SK-N-SH treated with all-trans-retinoic acid at 6 μM for 48 hours (cell line): ENCODE results near the gene CFAP251.

ENCODE experiments used
- ATAC-seq: fragments of 200-7000 bp; cut with Tn5 transposase; 3 replicates; pipeline ENCODE4 v1.9.1; 2020; ENCODE audit warnings: mild to moderate bottlenecking, moderate library complexity
- ARNTL ChIP-seq: fragments of 450-650 bp; formaldehyde crosslinking; IDR thresholded peaks from 2 replicates; pipeline ENCODE4 v1.5.0; 2020; ENCODE audit warnings: low read depth, mild to moderate bottlenecking, moderate library complexity, borderline replicate concordance
- BACH2 ChIP-seq: fragments of 250-450 bp; sonication (Bioruptor Pico); IDR thresholded peaks from 2 replicates; pipeline ENCODE4 v1.9.0; 2021; ENCODE audit warnings: mild to moderate bottlenecking, borderline replicate concordance
- ESRRG ChIP-seq: fragments of 250-450 bp; sonication (Bioruptor Pico); IDR thresholded peaks from 2 replicates; pipeline ENCODE4 v1.6.1; 2021; ENCODE audit warnings: mild to moderate bottlenecking
- GLIS3 ChIP-seq: fragments of 250-450 bp; sonication (Bioruptor Pico); IDR thresholded peaks from 2 replicates; pipeline ENCODE4 v1.5.0; 2020; ENCODE audit warnings: mild to moderate bottlenecking, moderate library complexity
- ISL1 ChIP-seq: fragments of 250-450 bp; sonication (Bioruptor Pico); IDR thresholded peaks from 2 replicates; pipeline ENCODE4 v2.1.2; 2022; ENCODE audit warnings: mild to moderate bottlenecking, moderate library complexity
- OSR1 ChIP-seq: fragments of 250-450 bp; sonication (Bioruptor Pico); IDR thresholded peaks from 2 replicates; pipeline ENCODE4 v1.8.0; 2022; ENCODE audit warnings: moderate library complexity, mild to moderate bottlenecking, inconsistent platforms
- PPARA ChIP-seq: fragments of 250-450 bp; sonication (Bioruptor Pico); IDR thresholded peaks from 2 replicates; pipeline ENCODE4 v1.5.0; 2020; ENCODE audit warnings: mild to moderate bottlenecking, borderline replicate concordance
- SNAI2 ChIP-seq: fragments of 250-450 bp; sonication (Bioruptor Pico); IDR thresholded peaks from 2 replicates; pipeline ENCODE4 v1.5.0; 2020; ENCODE audit warnings: mild to moderate bottlenecking, moderate library complexity
- TOX ChIP-seq: fragments of 250-450 bp; sonication (Bioruptor Pico); IDR thresholded peaks from 2 replicates; pipeline ENCODE4 v1.8.0; 2021; ENCODE audit warnings: mild to moderate bottlenecking, moderate library complexity, borderline replicate concordance
- ZC3H10 ChIP-seq: fragments of 250-450 bp; sonication (Bioruptor Pico); IDR thresholded peaks from 2 replicates; pipeline ENCODE4 v1.5.1; 2021; ENCODE audit warnings: mild to moderate bottlenecking, moderate library complexity
- ZNF565 ChIP-seq: fragments of 450-650 bp; formaldehyde crosslinking; conservative IDR thresholded peaks from 2 replicates; pipeline ENCODE4 v1.5.0; 2020; ENCODE audit warnings: low read depth, mild to moderate bottlenecking, moderate library complexity
- ZNF70 ChIP-seq: fragments of 450-650 bp; formaldehyde crosslinking; IDR thresholded peaks from 2 replicates; pipeline ENCODE4 v1.5.0; 2020; ENCODE audit warnings: mild to moderate bottlenecking, moderate library complexity
- TF ChIP-seq, protein P1 (sequence below): fragments of 250-450 bp; sonication (Bioruptor Pico); IDR thresholded peaks from 2 replicates; pipeline ENCODE4 v1.5.1; 2020; ENCODE audit warnings: low read depth, mild to moderate bottlenecking, moderate library complexity
- TF ChIP-seq, protein P2 (sequence below): fragments of 250-450 bp; sonication (Bioruptor Pico); IDR thresholded peaks from 2 replicates; pipeline ENCODE4 v1.8.0; 2021; ENCODE audit warnings: low read depth, mild to moderate bottlenecking, moderate library complexity, borderline replicate concordance
- TF ChIP-seq, protein P3 (sequence below): fragments of 250-450 bp; sonication (Bioruptor Pico); IDR thresholded peaks from 2 replicates; pipeline ENCODE4 v1.8.0; 2020; ENCODE audit warnings: mild to moderate bottlenecking, moderate library complexity, borderline replicate concordance
- TF ChIP-seq, protein P4 (sequence below): fragments of 250-450 bp; sonication (Bioruptor Pico); IDR thresholded peaks from 2 replicates; pipeline ENCODE4 v1.5.0; 2020; ENCODE audit warnings: mild to moderate bottlenecking, moderate library complexity

Gene CFAP251

DNA sequence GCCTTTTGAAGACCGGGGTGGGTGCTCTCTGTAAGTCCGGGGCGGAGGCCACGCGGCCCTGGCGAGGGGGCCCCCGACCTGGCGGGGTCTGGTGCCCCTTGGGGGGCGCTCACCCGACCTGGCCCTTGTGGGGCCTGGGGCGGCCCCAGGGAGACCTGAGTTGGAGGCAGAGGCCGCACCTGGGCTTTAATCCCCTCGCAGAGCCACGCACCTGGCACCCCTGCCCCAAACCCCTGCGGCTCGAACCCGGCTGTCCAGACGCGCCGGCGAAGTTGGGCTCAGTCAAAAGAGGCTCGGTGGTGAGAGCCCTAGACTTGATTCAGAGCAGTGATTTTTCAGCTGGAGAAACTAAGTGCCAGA lies 267 bp downstream of the CFAP251 start (continued):
- TF ChIP-seq, protein P1, sequence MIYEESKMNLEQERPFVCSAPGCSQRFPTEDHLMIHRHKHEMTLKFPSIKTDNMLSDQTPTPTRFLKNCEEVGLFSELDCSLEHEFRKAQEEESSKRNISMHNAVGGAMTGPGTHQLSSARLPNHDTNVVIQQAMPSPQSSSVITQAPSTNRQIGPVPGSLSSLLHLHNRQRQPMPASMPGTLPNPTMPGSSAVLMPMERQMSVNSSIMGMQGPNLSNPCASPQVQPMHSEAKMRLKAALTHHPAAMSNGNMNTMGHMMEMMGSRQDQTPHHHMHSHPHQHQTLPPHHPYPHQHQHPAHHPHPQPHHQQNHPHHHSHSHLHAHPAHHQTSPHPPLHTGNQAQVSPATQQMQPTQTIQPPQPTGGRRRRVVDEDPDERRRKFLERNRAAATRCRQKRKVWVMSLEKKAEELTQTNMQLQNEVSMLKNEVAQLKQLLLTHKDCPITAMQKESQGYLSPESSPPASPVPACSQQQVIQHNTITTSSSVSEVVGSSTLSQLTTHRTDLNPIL (CRISPR knock-in tag): no peak
- TF ChIP-seq PPARA (CRISPR knock-in tag) (no peak), SNAI2 (CRISPR knock-in tag) (no peak), ZNF565 (CRISPR knock-in tag) (no peak)

DNA sequence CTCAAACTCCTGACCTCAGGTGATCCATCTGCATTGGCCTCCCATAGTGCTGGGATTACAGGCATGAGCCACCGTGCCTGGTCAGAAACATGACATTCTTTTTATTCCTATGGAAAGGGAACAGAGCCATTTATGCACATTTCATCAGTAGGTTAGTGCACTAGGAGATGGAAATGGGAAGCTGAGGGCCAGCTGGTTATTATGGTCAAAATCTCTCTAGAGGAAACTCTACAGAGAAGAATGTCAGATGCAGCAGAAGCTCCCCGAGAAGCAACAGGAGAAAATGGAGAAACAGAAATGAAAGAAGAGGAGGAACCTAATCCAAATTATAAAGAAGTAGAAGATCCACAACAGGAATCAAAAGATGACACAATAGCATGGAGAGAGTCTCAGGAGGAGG lies 2.7 kb downstream of the CFAP251 start:
- TF ChIP-seq GLIS3 (CRISPR knock-in tag) (no peak), SNAI2 (CRISPR knock-in tag) (no peak), BACH2 (CRISPR knock-in tag) (no peak), ZC3H10 (CRISPR knock-in tag) (no peak), ISL1 (CRISPR knock-in tag) (no peak), ARNTL (CRISPR knock-in tag) (no peak), OSR1 (CRISPR knock-in tag) (no peak), PPARA (CRISPR knock-in tag) (no peak), ZNF70 (CRISPR knock-in tag) (no peak), ESRRG (CRISPR knock-in tag) (no peak)
- TF ChIP-seq, protein P1 (CRISPR knock-in tag): no peak
- TF ChIP-seq, protein P2, sequence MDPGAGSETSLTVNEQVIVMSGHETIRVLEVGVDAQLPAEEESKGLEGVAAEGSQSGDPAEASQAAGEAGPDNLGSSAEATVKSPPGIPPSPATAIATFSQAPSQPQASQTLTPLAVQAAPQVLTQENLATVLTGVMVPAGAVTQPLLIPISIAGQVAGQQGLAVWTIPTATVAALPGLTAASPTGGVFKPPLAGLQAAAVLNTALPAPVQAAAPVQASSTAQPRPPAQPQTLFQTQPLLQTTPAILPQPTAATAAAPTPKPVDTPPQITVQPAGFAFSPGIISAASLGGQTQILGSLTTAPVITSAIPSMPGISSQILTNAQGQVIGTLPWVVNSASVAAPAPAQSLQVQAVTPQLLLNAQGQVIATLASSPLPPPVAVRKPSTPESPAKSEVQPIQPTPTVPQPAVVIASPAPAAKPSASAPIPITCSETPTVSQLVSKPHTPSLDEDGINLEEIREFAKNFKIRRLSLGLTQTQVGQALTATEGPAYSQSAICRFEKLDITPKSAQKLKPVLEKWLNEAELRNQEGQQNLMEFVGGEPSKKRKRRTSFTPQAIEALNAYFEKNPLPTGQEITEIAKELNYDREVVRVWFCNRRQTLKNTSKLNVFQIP (CRISPR knock-in tag): no peak
- TF ChIP-seq, protein P3, sequence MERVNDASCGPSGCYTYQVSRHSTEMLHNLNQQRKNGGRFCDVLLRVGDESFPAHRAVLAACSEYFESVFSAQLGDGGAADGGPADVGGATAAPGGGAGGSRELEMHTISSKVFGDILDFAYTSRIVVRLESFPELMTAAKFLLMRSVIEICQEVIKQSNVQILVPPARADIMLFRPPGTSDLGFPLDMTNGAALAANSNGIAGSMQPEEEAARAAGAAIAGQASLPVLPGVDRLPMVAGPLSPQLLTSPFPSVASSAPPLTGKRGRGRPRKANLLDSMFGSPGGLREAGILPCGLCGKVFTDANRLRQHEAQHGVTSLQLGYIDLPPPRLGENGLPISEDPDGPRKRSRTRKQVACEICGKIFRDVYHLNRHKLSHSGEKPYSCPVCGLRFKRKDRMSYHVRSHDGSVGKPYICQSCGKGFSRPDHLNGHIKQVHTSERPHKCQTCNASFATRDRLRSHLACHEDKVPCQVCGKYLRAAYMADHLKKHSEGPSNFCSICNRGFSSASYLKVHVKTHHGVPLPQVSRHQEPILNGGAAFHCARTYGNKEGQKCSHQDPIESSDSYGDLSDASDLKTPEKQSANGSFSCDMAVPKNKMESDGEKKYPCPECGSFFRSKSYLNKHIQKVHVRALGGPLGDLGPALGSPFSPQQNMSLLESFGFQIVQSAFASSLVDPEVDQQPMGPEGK (CRISPR knock-in tag): no peak
- TF ChIP-seq, protein P4, sequence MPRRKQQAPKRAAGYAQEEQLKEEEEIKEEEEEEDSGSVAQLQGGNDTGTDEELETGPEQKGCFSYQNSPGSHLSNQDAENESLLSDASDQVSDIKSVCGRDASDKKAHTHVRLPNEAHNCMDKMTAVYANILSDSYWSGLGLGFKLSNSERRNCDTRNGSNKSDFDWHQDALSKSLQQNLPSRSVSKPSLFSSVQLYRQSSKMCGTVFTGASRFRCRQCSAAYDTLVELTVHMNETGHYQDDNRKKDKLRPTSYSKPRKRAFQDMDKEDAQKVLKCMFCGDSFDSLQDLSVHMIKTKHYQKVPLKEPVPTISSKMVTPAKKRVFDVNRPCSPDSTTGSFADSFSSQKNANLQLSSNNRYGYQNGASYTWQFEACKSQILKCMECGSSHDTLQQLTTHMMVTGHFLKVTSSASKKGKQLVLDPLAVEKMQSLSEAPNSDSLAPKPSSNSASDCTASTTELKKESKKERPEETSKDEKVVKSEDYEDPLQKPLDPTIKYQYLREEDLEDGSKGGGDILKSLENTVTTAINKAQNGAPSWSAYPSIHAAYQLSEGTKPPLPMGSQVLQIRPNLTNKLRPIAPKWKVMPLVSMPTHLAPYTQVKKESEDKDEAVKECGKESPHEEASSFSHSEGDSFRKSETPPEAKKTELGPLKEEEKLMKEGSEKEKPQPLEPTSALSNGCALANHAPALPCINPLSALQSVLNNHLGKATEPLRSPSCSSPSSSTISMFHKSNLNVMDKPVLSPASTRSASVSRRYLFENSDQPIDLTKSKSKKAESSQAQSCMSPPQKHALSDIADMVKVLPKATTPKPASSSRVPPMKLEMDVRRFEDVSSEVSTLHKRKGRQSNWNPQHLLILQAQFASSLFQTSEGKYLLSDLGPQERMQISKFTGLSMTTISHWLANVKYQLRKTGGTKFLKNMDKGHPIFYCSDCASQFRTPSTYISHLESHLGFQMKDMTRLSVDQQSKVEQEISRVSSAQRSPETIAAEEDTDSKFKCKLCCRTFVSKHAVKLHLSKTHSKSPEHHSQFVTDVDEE (CRISPR knock-in tag): no peak
- no peak for ATAC-seq

DNA sequence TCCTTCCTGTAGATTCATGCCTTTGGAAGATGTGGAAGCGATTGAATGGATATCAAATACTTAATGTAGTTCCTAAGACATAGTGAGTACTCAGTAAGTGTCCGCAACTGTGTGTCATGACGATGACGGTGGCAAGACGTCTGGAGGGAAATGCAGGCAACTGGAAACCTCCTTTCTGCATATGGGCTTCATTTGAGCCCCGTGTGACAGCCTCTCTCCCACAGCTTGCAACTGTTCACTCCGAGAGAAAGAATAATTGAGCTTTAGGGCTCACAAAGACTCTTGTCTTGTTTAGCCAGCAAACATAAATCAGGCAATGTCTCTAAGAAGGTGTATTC lies 6.9 kb downstream of the CFAP251 start:
- ATAC-seq: peak; percentile 41
- no peak for TF ChIP-seq OSR1 (CRISPR knock-in tag)
- no peak for TF ChIP-seq ZC3H10 (CRISPR knock-in tag)
- TF ChIP-seq, protein P1 (CRISPR knock-in tag): no peak
- no peak for TF ChIP-seq ARNTL (CRISPR knock-in tag)
- no peak for TF ChIP-seq ZNF565 (CRISPR knock-in tag)
- no peak for TF ChIP-seq ESRRG (CRISPR knock-in tag)
- TF ChIP-seq TOX (CRISPR knock-in tag): no peak; the same call in 1 of the 2 replicates
